Kidney epithelial cell (primary cell): ENCODE results near the gene PAK3. TPM values are rescaled to one million over a fixed set of nuclear protein-coding genes. Genes with fewer than 3 reads are reported as not detected.

Source experiments
- DNase-seq: peaks from one replicate; pipeline ENCODE4 v3.0.0-alpha.2; 2010; ENCODE audit warnings: low read depth
- H3K27me3 ChIP-seq: 2 replicates; pipeline ENCODE4 v1.6.0; 2011; ENCODE audit warnings: low read length; ENCODE audit not compliant: control insufficient read depth, insufficient read depth
- H3K36me3 ChIP-seq: 2 replicates; pipeline ENCODE4 v1.5.1; 2011; ENCODE audit warnings: low read length; ENCODE audit not compliant: control insufficient read depth, insufficient read depth
- H3K4me3 ChIP-seq: 2 replicates; pipeline ENCODE4 v1.5.1; 2011; ENCODE audit warnings: low read depth, mild to moderate bottlenecking, control low read depth, low read length
- total RNA-seq: library from RNA; depleted of rRNA; stranded (reverse); fragments of >200 nt; gene quantifications from 2 replicates; pipeline ENCODE4 v1.2.3, GENCODE V29; 2015
- TF ChIP-seq, protein P1 (sequence below): IDR thresholded peaks from 2 replicates; pipeline ENCODE4 v1.5.1; 2011; ENCODE audit warnings: mild to moderate bottlenecking, moderate library complexity, low read length, control low read depth, inconsistent platforms; ENCODE audit not compliant: insufficient read depth, poor library complexity, severe bottlenecking

PAK3 gene
- total RNA-seq, 1 donor from 2014 or later, result 3.0 TPM

DNA sequence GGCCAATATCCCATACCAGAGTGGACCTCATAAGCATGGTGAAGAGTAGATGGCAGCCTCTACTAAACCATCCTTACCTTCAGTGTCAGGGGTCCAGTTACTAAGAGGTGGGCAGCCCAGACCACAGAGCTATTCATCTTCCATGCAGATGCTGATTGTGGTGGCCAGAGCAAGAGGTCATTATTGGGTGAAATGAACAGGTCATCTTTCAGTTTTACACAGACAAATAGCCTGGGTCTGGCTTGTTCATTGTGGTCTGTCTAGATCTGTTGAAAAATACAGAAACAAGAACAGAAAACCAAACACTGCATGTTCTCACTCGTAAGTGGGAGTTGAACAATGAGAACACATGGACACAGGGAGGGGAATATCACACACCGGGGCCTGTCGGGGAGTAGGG, 71.3 kb downstream of the PAK3 start:
- TF ChIP-seq, protein P1, sequence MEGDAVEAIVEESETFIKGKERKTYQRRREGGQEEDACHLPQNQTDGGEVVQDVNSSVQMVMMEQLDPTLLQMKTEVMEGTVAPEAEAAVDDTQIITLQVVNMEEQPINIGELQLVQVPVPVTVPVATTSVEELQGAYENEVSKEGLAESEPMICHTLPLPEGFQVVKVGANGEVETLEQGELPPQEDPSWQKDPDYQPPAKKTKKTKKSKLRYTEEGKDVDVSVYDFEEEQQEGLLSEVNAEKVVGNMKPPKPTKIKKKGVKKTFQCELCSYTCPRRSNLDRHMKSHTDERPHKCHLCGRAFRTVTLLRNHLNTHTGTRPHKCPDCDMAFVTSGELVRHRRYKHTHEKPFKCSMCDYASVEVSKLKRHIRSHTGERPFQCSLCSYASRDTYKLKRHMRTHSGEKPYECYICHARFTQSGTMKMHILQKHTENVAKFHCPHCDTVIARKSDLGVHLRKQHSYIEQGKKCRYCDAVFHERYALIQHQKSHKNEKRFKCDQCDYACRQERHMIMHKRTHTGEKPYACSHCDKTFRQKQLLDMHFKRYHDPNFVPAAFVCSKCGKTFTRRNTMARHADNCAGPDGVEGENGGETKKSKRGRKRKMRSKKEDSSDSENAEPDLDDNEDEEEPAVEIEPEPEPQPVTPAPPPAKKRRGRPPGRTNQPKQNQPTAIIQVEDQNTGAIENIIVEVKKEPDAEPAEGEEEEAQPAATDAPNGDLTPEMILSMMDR, result no peak
- DNase-seq, result no peak
- no peaks in the 10 kb centered on the region for H3K27me3 ChIP-seq
- H3K4me3 ChIP-seq, result no peak overlapping the region
- H3K36me3 ChIP-seq, result no peaks in the 10 kb centered on the region

GRCh38 chrX:111168314-111168713, 72.3 kb downstream of the PAK3 start:
- H3K4me3 ChIP-seq, result no peak overlapping the region
- H3K36me3 ChIP-seq, result no peaks in the 10 kb centered on the region
- no peak for DNase-seq
- H3K27me3 ChIP-seq, result no peaks in the 10 kb centered on the region
- TF ChIP-seq, protein P1, result no peak

- Histone ChIP-seq H3K36me3 (no peaks in the 10 kb centered on the region), H3K27me3 (no peaks in the 10 kb centered on the region), H3K4me3 (no peak overlapping the region)
- TF ChIP-seq, protein P1, result no peak
- no peak for DNase-seq
These were observed 73.2 kb downstream of the PAK3 start for GRCh38 chrX:111169141-111169540.

DNA sequence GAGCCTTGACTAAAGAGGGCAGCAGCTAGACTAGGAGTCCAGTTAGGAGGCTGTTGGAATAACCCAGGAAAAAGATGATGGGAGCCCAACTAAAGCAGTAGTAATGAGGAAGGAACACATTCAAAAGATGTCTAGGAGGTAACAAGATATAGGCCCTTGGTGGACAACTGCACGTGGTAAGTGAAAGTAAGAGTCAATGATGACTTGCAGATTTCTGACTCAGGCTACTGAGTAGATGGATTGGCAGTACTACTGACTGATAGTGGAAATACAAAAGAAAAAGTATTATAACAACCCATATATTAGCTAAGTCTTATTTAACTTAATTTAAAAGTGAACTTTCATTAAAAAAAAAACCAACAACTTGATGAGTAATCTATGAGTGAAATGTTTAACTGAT, 74.0 kb downstream of the PAK3 start:
- H3K36me3 ChIP-seq, result no peaks in the 10 kb centered on the region
- TF ChIP-seq, protein P1, result no peak
- H3K27me3 ChIP-seq, result no peaks in the 10 kb centered on the region
- no peak overlapping the region for H3K4me3 ChIP-seq
- DNase-seq, result peak; percentile 9

GRCh38 chrX:111180750-111181240, 84.8 kb downstream of the PAK3 start:
- no peak for DNase-seq
- Histone ChIP-seq H3K4me3 (no peak overlapping the region), H3K36me3 (no peaks in the 10 kb centered on the region), H3K27me3 (no peaks in the 10 kb centered on the region)
- TF ChIP-seq, protein P1, result no peak

DNA sequence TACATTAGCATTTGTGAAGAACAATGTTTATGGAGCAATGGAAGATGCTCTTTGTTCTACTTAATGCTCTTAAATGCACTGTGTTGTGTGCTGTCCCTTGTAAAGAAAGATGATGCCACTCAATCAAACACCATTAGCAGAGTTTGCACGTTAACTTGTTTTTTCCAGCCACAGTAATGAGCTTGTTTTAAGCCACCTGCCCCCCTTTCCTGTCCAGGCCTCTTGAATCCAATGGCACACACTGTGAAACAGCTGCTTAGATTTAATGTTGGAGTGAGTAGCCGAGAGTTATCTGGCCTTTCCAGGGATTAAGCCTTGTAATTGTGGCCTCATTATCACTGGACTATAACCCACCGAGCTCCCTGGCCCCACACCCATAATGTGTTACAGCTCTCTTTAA, 86.0 kb downstream of the PAK3 start:
- TF ChIP-seq, protein P1, result no peak
- DNase-seq, result no peak
- Histone ChIP-seq H3K36me3 (no peaks in the 10 kb centered on the region), H3K4me3 (no peak overlapping the region), H3K27me3 (no peaks in the 10 kb centered on the region)
